Stimulated activated naive B cell treated with anti-CD40 and anti-IgM and Interleukin-4, amounts not matched to agents 10 μg/mL and 1 μg/mL and 100 μg/mL, for 72 hours (primary cell): ENCODE measurements around the gene DIAPH2.
A peak's percentile ranks its signal among the peaks of the same experiment; 100 is the strongest.

ENCODE experiments used
- ATAC-seq, 2 donors: fragments of 150-1000 bp; cut with Tn5 transposase; replicated peaks; 2 replicates each; pipeline ENCODE4 v1.10.0; 2021; ENCODE audit warnings: moderate library complexity in 1 of 2
- DNase-seq: peaks from one replicate; pipeline ENCODE4 v3.0.0; 2021
- H3K27ac Mint-ChIP-seq: one replicate; pipeline ENCODE4 v1.8.0; 2022; ENCODE audit warnings: mild to moderate bottlenecking, mixed read lengths
- H3K27me3 Mint-ChIP-seq, 2 donors: one replicate each; pipeline ENCODE4 v1.8.0; 2022; ENCODE audit warnings: mixed read lengths in 2 of 2
- H3K36me3 Mint-ChIP-seq, 2 donors: one replicate each; pipeline ENCODE4 v1.8.0; 2022; ENCODE audit warnings: mixed read lengths in 2 of 2, mild to moderate bottlenecking in 1 of 2
- H3K4me1 Mint-ChIP-seq, 2 donors: one replicate each; pipeline ENCODE4 v1.8.0; 2022; ENCODE audit warnings: mixed read lengths in 2 of 2, mild to moderate bottlenecking in 1 of 2
- H3K4me3 Mint-ChIP-seq, 2 donors: one replicate each; pipeline ENCODE4 v1.8.0; 2022; ENCODE audit warnings: mild to moderate bottlenecking in 2 of 2, mixed read lengths in 2 of 2, moderate library complexity in 1 of 2
- H3K9me3 Mint-ChIP-seq, 2 donors: one replicate each; pipeline ENCODE4 v1.8.0; 2022; ENCODE audit warnings: mixed read lengths in 2 of 2, mild to moderate bottlenecking in 1 of 2

DIAPH2 gene

DNA sequence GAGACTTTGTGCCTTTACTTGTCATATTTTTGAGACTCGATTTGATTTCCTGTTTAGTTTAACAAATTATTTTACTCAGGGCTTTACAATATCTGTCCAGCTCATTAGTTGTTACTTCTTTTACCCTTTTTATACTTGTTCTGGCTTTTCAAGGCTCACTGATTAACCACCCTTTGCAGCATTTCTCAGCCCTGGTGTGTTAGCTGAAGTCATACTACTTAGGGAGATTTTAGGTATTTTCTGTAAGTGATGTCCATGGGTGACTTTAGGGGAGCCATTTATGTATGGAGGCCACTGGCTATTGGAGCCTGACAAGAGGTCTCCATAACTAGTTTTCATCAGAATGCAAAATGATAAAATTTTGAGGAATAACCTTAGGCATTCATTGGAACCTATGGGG lies 346.3 kb downstream of the DIAPH2 start:
- H3K27ac Mint-ChIP-seq = no peak overlapping the region
- H3K36me3 Mint-ChIP-seq = no peaks in the 10 kb centered on the region
- no peaks in the 10 kb centered on the region for H3K27me3 Mint-ChIP-seq

GRCh38 chrX:97039363-97040029 lies 354.9 kb downstream of the DIAPH2 start:
- peak overlapping the region in 1 of 2 donors; percentile 26 for H3K4me3 Mint-ChIP-seq
- H3K4me1 Mint-ChIP-seq = no peaks in the 10 kb centered on the region
- H3K27ac Mint-ChIP-seq = peak overlapping the region; percentile 79
- no peak for DNase-seq
- no peaks in the 10 kb centered on the region for H3K9me3 Mint-ChIP-seq
- peaks cover 3% of the 10 kb centered on the region in 2 donors for H3K36me3 Mint-ChIP-seq
- H3K27me3 Mint-ChIP-seq = no peaks in the 10 kb centered on the region
- peak; percentile 70 to 91 for ATAC-seq

More for the DNA sequence above, 346.3 kb downstream of the DIAPH2 start:
- no peaks in the 10 kb centered on the region for H3K4me1 Mint-ChIP-seq
- DNase-seq (no peak), ATAC-seq (peak in 1 of 2 donors; percentile 71)
- H3K4me3 Mint-ChIP-seq = no peak overlapping the region
- no peaks in the 10 kb centered on the region for H3K9me3 Mint-ChIP-seq

- Mint-ChIP-seq H3K27me3 (no peaks in the 10 kb centered on the region), H3K36me3 (no peaks in the 10 kb centered on the region), H3K4me3 (no peak overlapping the region), H3K27ac (no peak overlapping the region), H3K4me1 (no peaks in the 10 kb centered on the region), H3K9me3 (no peaks in the 10 kb centered on the region)
- DNase-seq (no peak), ATAC-seq (no peak)
Measured at GRCh38 chrX:97045470-97045869, 360.8 kb downstream of the DIAPH2 start.

- no peak for ATAC-seq
- Mint-ChIP-seq H3K4me3 (no peak overlapping the region), H3K9me3 (no peaks in the 10 kb centered on the region), H3K27me3 (no peaks in the 10 kb centered on the region), H3K36me3 (peaks cover 0 to under 1% of the 10 kb centered on the region in 2 donors), H3K27ac (no peak overlapping the region), H3K4me1 (peaks cover 0 to 1% of the 10 kb centered on the region in 2 donors)
- DNase-seq = no peak
Measured at GRCh38 chrX:97046867-97047266, 362.2 kb downstream of the DIAPH2 start.

- Mint-ChIP-seq H3K4me1 (peaks cover 0 to 4% of the 10 kb centered on the region in 2 donors), H3K4me3 (no peak overlapping the region), H3K9me3 (no peaks in the 10 kb centered on the region), H3K36me3 (peaks cover 0 to 2% of the 10 kb centered on the region in 2 donors), H3K27ac (no peak overlapping the region), H3K27me3 (no peaks in the 10 kb centered on the region)
- DNase-seq (no peak), ATAC-seq (no peak)
Measured at GRCh38 chrX:97050392-97050791, 365.8 kb downstream of the DIAPH2 start.

GRCh38 chrX:97057349-97057909 lies 372.8 kb downstream of the DIAPH2 start:
- H3K27me3 Mint-ChIP-seq = no peaks in the 10 kb centered on the region

DNA sequence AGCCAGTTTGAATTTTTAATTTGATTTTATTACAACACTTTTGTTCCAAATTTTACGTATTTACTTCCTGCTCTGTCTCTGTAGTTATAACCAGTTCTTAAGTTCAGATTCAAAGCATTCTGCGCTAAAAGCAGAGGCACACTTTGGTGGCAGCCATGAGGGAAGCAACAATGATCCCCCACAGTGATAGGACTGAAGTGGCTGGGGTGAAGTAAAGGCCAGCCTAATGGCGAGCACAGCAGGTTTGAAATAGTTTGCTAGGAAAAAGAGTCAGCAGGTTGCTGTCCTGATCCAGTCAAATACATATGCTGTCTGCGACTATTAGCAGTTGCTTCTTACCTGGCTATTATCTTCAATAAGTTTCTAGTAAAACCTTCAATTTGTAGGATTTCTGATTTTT lies 375.4 kb downstream of the DIAPH2 start:
- no peak overlapping the region for H3K27ac Mint-ChIP-seq
- H3K4me3 Mint-ChIP-seq = no peak overlapping the region
- no peaks in the 10 kb centered on the region for H3K27me3 Mint-ChIP-seq
- peaks cover 2 to 8% of the 10 kb centered on the region in 2 donors for H3K4me1 Mint-ChIP-seq
- DNase-seq = no peak
- ATAC-seq = no peak
- no peaks in the 10 kb centered on the region for H3K36me3 Mint-ChIP-seq
- H3K9me3 Mint-ChIP-seq = no peaks in the 10 kb centered on the region

More at GRCh38 chrX:97057349-97057909, 372.8 kb downstream of the DIAPH2 start:
- Mint-ChIP-seq H3K27ac (no peak overlapping the region), H3K36me3 (no peaks in the 10 kb centered on the region), H3K4me3 (no peak overlapping the region), H3K9me3 (no peaks in the 10 kb centered on the region), H3K4me1 (peaks cover 2 to 4% of the 10 kb centered on the region in 2 donors)
- DNase-seq = no peak
- no peak for ATAC-seq

- no peak for ATAC-seq
- H3K36me3 Mint-ChIP-seq = no peaks in the 10 kb centered on the region
- no peak for DNase-seq
- H3K4me3 Mint-ChIP-seq = no peak overlapping the region
- H3K9me3 Mint-ChIP-seq = no peaks in the 10 kb centered on the region
- peaks cover 2 to 8% of the 10 kb centered on the region in 2 donors for H3K4me1 Mint-ChIP-seq
- no peak overlapping the region for H3K27ac Mint-ChIP-seq
- H3K27me3 Mint-ChIP-seq = no peaks in the 10 kb centered on the region
Measured at GRCh38 chrX:97065066-97065465, 380.4 kb downstream of the DIAPH2 start.

GRCh38 chrX:97065973-97066372 lies 381.3 kb downstream of the DIAPH2 start:
- no peak for DNase-seq
- Mint-ChIP-seq H3K36me3 (no peaks in the 10 kb centered on the region), H3K9me3 (no peaks in the 10 kb centered on the region), H3K27me3 (no peaks in the 10 kb centered on the region), H3K4me3 (no peak overlapping the region), H3K4me1 (peaks cover 2 to 8% of the 10 kb centered on the region in 2 donors), H3K27ac (no peak overlapping the region)
- no peak for ATAC-seq

DNA sequence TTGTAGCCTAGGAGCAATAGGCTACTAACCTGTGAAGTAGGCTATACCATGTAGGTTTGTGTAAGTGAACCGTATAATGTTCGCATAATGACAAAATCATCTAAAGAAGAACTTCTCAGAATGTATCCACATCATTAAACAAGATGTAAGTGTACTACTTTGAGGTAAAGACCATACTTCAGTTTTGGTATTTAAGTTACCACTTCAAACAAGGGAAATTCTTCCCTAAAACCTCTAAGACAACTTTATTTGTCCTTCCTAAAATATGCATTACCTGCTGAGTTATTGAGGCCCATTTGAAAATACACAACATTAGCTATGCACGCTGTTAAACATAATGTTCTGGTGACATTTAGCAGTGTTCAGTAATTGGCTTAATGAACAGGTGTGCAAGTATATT lies 381.7 kb downstream of the DIAPH2 start:
- ATAC-seq = no peak

GRCh38 chrX:97070346-97070745 lies 385.7 kb downstream of the DIAPH2 start:
- no peaks in the 10 kb centered on the region for H3K9me3 Mint-ChIP-seq
- ATAC-seq (no peak), DNase-seq (no peak)
- no peaks in the 10 kb centered on the region for H3K27me3 Mint-ChIP-seq
- no peak overlapping the region for H3K27ac Mint-ChIP-seq
- no peaks in the 10 kb centered on the region for H3K4me1 Mint-ChIP-seq
- no peaks in the 10 kb centered on the region for H3K36me3 Mint-ChIP-seq
- H3K4me3 Mint-ChIP-seq = no peak overlapping the region

More for the DNA sequence above, 381.7 kb downstream of the DIAPH2 start:
- Mint-ChIP-seq H3K27ac (no peak overlapping the region), H3K27me3 (no peaks in the 10 kb centered on the region), H3K4me3 (no peak overlapping the region), H3K4me1 (peaks cover 2 to 8% of the 10 kb centered on the region in 2 donors), H3K9me3 (no peaks in the 10 kb centered on the region), H3K36me3 (no peaks in the 10 kb centered on the region)
- no peak for DNase-seq

- Mint-ChIP-seq H3K27me3 (no peaks in the 10 kb centered on the region), H3K4me1 (no peaks in the 10 kb centered on the region), H3K27ac (no peak overlapping the region), H3K4me3 (no peak overlapping the region), H3K9me3 (no peaks in the 10 kb centered on the region), H3K36me3 (no peaks in the 10 kb centered on the region)
- ATAC-seq (no peak), DNase-seq (no peak)
Measured at GRCh38 chrX:97074400-97074799, 389.8 kb downstream of the DIAPH2 start.

DNA sequence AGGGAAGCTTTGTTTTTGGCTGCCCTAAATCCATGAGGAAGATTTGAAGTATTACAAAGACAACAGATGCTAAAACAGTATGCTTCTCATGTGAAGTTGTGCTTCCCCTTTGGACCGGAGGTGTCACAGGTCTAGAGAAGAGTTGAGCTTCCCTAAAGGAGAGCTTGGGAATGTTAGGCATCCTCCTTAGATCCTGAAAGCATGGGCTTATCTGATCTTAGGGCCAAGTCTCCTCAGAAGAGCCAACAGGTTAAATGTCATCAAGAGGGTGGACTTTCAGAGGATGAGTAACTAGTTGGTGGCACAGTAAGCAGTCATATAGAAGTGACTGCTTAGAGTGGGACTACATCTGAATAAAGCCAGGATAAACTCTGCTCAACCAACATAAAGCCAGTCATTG lies 404.5 kb downstream of the DIAPH2 start:
- peaks cover 0 to 2% of the 10 kb centered on the region in 2 donors for H3K36me3 Mint-ChIP-seq
- ATAC-seq (no peak), DNase-seq (no peak)
- no peaks in the 10 kb centered on the region for H3K27me3 Mint-ChIP-seq
- no peak overlapping the region for H3K27ac Mint-ChIP-seq
- H3K4me1 Mint-ChIP-seq = no peaks in the 10 kb centered on the region
- no peaks in the 10 kb centered on the region for H3K9me3 Mint-ChIP-seq
- H3K4me3 Mint-ChIP-seq = no peak overlapping the region

DNA sequence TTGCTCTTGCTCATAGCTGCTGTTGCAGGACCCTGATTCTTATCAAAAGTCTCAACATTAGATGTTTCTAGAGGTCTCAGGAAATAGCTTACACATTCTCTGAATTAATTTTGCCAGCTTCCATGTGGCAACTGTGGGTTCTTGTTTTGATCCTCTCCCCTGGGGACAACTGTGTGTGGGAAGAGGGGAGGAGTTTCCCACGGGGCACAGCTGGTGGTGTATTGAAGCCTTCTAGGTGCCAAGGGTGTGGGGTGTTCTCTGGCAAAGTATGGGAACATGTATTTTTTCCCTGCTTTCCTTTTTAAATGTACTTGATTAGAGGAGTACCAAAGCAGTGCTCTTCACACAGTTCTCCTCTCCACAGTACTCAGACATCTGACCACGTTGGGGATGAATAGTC lies 411.7 kb downstream of the DIAPH2 start:
- Mint-ChIP-seq H3K36me3 (peaks cover 0 to 5% of the 10 kb centered on the region in 2 donors), H3K27ac (no peak overlapping the region), H3K27me3 (no peaks in the 10 kb centered on the region), H3K9me3 (no peaks in the 10 kb centered on the region), H3K4me1 (no peaks in the 10 kb centered on the region), H3K4me3 (no peak overlapping the region)
- ATAC-seq (no peak), DNase-seq (no peak)

DNA sequence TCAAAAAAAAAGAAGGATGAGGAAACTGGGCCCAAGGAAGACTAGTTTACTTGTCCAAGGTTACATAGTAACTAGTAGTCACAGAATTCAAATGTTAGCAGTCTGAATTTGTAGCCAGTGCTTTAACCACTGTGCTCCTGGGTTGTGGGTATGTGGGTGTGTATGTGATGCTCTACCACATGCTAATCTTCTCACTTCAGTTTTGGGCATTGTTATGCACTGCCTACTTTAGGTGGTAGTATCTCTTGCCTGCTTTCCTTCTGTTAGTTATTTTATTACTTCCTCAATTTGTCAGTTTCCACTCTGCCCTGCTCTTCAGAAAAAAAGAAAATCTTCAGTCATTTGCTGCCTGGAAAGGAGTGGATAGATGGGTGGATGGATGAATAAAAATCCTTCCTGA lies 418.3 kb downstream of the DIAPH2 start:
- Mint-ChIP-seq H3K27me3 (no peaks in the 10 kb centered on the region), H3K4me1 (peaks cover 0 to 9% of the 10 kb centered on the region in 2 donors), H3K9me3 (no peaks in the 10 kb centered on the region), H3K4me3 (no peak overlapping the region), H3K27ac (no peak overlapping the region), H3K36me3 (no peaks in the 10 kb centered on the region)
- ATAC-seq (peak; percentile 78 to 79), DNase-seq (no peak)
